ENCODE results near the gene PIGU. TPM values are rescaled to one million over a fixed set of nuclear protein-coding genes. Genes with fewer than 3 reads are reported as not detected.

The PIGU gene
- total RNA-seq, 1 donor from 2014 or later, result 40.1 TPM

DNA sequence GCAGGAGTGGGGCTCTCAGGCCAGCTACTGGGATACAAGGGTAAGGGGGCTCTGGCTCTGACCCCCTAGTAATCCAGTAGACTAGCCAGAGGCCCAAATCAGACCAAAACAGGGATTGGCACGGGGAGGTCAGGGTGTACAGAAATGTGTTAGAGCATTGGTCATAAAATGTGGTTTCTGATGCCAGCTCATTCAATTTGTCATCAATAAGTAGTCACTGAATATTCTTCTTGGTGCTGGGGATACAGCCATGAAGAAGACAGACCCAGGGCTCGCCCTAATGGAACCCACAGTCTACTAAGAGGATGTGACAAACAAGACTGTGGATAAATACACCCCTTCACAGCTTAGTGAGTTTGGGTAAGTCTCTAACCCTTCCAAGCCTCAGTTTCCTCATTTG is 107.3 kb downstream of the PIGU start:
- no peaks in the 10 kb centered on the region for H3K4me1 ChIP-seq
- TF ChIP-seq, protein P1, sequence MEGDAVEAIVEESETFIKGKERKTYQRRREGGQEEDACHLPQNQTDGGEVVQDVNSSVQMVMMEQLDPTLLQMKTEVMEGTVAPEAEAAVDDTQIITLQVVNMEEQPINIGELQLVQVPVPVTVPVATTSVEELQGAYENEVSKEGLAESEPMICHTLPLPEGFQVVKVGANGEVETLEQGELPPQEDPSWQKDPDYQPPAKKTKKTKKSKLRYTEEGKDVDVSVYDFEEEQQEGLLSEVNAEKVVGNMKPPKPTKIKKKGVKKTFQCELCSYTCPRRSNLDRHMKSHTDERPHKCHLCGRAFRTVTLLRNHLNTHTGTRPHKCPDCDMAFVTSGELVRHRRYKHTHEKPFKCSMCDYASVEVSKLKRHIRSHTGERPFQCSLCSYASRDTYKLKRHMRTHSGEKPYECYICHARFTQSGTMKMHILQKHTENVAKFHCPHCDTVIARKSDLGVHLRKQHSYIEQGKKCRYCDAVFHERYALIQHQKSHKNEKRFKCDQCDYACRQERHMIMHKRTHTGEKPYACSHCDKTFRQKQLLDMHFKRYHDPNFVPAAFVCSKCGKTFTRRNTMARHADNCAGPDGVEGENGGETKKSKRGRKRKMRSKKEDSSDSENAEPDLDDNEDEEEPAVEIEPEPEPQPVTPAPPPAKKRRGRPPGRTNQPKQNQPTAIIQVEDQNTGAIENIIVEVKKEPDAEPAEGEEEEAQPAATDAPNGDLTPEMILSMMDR (IDR thresholded peaks at IDR 0.05), result no peak
- no peak overlapping the region for H3K27ac Mint-ChIP-seq

GRCh38 chr20:34567892-34568865 is 108.7 kb downstream of the PIGU start:
- no peak overlapping the region for H3K9ac ChIP-seq
- Mint-ChIP-seq H3K36me3 (peaks cover 13% of the 10 kb centered on the region), H3K9me3 (no peaks in the 10 kb centered on the region), H3K4me3 (no peak overlapping the region), H3K27ac (peak overlapping the region; percentile 76), H3K27me3 (ENCODE audit: insufficient read depth, low read depth) (peaks cover 3% of the 10 kb centered on the region), H3K4me1 (peaks cover 18% of the 10 kb centered on the region)
- no peaks in the 10 kb centered on the region for H3F3A ChIP-seq (ENCODE audit: low read depth)
- no peaks in the 10 kb centered on the region for H3K4me1 ChIP-seq
- H4K20me1 ChIP-seq (ENCODE audit: low read depth), result no peaks in the 10 kb centered on the region
- H3K36me3 ChIP-seq, result no peaks in the 10 kb centered on the region
- TF ChIP-seq EZH2phosphoT487 (IDR thresholded peaks at IDR 0.05) (no peak), EZH2 (IDR thresholded peaks at IDR 0.05) (no peak)
- TF ChIP-seq, protein P1 (IDR thresholded peaks at IDR 0.05), result no peak
- no peak for DNase-seq (ENCODE audit: low spot score)
- H3K4me3 ChIP-seq, result no peak overlapping the region
- no peak overlapping the region for H3K4me2 ChIP-seq
- H3K27me3 ChIP-seq, result no peaks in the 10 kb centered on the region
- H3K27ac ChIP-seq, result no peak overlapping the region
- no peaks in the 10 kb centered on the region for H3K9me3 ChIP-seq (ENCODE audit: low read depth)
- no peak overlapping the region for H2AFZ ChIP-seq (replicated peaks)
- H3K79me2 ChIP-seq (ENCODE audit: low read depth), result no peaks in the 10 kb centered on the region

More for the DNA sequence above, 107.3 kb downstream of the PIGU start:
- H4K20me1 ChIP-seq (ENCODE audit: low read depth), result no peaks in the 10 kb centered on the region
- H3F3A ChIP-seq (ENCODE audit: low read depth), result no peaks in the 10 kb centered on the region
- H3K27me3 Mint-ChIP-seq (ENCODE audit: insufficient read depth, low read depth), result peaks cover 2% of the 10 kb centered on the region
- no peaks in the 10 kb centered on the region for H3K79me2 ChIP-seq (ENCODE audit: low read depth)
- no peak overlapping the region for H3K4me3 ChIP-seq
- no peak overlapping the region for H2AFZ ChIP-seq (replicated peaks)
- H3K9me3 ChIP-seq (ENCODE audit: low read depth), result no peaks in the 10 kb centered on the region
- peaks cover 18% of the 10 kb centered on the region for H3K4me1 Mint-ChIP-seq
- no peak overlapping the region for H3K4me3 Mint-ChIP-seq
- H3K9me3 Mint-ChIP-seq, result no peaks in the 10 kb centered on the region
- peaks cover 22% of the 10 kb centered on the region for H3K36me3 Mint-ChIP-seq
- no peaks in the 10 kb centered on the region for H3K27me3 ChIP-seq
- H3K4me2 ChIP-seq, result no peak overlapping the region
- H3K36me3 ChIP-seq, result no peaks in the 10 kb centered on the region
- DNase-seq (ENCODE audit: low spot score), result no peak
- no peak overlapping the region for H3K9ac ChIP-seq
- H3K27ac ChIP-seq, result no peak overlapping the region

DNA sequence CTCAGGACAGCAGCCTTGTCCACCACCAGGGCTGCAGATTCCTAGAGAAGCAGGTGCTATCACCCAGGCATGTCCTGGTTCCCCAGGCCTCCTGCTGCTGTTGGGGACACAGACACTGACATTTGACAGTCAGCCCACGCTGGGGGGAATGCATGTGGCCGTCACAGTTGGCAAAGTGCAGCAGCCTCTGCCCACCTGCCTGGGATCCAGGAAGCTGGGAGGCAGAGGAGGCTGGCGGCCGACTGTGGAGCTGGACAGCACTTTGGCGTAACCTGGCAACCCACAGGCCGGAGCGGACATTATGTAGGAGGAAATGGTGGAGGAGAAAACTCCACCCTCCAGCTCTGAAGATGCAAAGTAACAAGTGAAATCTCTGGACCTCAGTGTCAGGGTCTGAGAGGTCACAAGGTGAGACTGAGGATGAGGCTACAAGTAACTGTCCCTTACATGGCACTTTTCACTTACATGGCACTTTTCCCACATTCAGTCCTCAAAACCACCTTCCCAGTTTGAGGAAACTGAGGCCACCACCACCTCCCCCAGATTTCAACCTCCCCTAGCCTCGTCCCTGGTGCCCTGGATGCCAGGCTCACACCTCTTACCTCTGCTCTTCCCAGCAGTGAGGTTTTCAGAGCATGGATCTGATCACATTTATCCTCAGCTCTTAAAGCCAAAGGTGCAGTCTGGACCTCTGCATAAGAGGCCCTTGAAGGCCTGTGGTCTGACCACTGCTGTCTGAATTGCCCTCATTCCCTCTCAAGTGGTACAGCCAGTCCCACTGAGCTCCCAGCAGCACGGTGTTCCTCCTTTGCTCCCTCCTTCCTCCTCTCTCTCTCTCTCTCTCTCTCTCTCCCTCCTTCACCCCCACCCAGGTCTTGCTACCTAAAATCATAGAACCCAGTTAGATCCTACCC is 109.7 kb downstream of the PIGU start:
- Histone ChIP-seq H3F3A (ENCODE audit: low read depth) (no peaks in the 10 kb centered on the region), H4K20me1 (ENCODE audit: low read depth) (no peaks in the 10 kb centered on the region), H3K27ac (no peak overlapping the region), H3K4me3 (no peak overlapping the region), H3K36me3 (no peaks in the 10 kb centered on the region), H3K4me2 (no peak overlapping the region), H3K79me2 (ENCODE audit: low read depth) (no peaks in the 10 kb centered on the region), H3K27me3 (no peaks in the 10 kb centered on the region), H3K4me1 (no peaks in the 10 kb centered on the region), H3K9me3 (ENCODE audit: low read depth) (no peaks in the 10 kb centered on the region), H3K9ac (no peak overlapping the region), H2AFZ (replicated peaks) (no peak overlapping the region)
- peaks cover 18% of the 10 kb centered on the region for H3K4me1 Mint-ChIP-seq
- DNase-seq (ENCODE audit: low spot score), result no peak
- TF ChIP-seq, protein P1 (IDR thresholded peaks at IDR 0.05), result no peak
- TF ChIP-seq EZH2phosphoT487 (IDR thresholded peaks at IDR 0.05) (no peak), EZH2 (IDR thresholded peaks at IDR 0.05) (no peak)
- H3K9me3 Mint-ChIP-seq, result no peaks in the 10 kb centered on the region
- no peak overlapping the region for H3K27ac Mint-ChIP-seq
- peak overlapping the region; percentile 23 for H3K4me3 Mint-ChIP-seq
- peaks cover 3% of the 10 kb centered on the region for H3K27me3 Mint-ChIP-seq (ENCODE audit: insufficient read depth, low read depth)
- H3K36me3 Mint-ChIP-seq, result peaks cover 11% of the 10 kb centered on the region
